Glutamatergic neuron (in vitro differentiated cells): Measurements from ENCODE around the gene GAS5. TPM values are rescaled to one million over a fixed set of nuclear protein-coding genes. Genes with fewer than 3 reads are reported as not detected.
A peak's percentile ranks its signal among the peaks of the same experiment; 100 is the strongest.

ENCODE experiments used
- DNase-seq: peaks from one replicate; pipeline ENCODE4 v3.0.0; 2022
- H3K27ac Mint-ChIP-seq: one replicate; pipeline ENCODE4 v1.8.0; 2020; ENCODE audit warnings: mild to moderate bottlenecking, mixed read lengths, inconsistent platforms; ENCODE audit not compliant: unreplicated experiment
- H3K27me3 Mint-ChIP-seq: one replicate; pipeline ENCODE4 v1.8.0; 2020; ENCODE audit warnings: mild to moderate bottlenecking, moderate library complexity, mixed read lengths, inconsistent platforms; ENCODE audit not compliant: unreplicated experiment
- H3K36me3 Mint-ChIP-seq: one replicate; pipeline ENCODE4 v1.8.0; 2020; ENCODE audit warnings: mild to moderate bottlenecking, mixed read lengths, inconsistent platforms; ENCODE audit not compliant: unreplicated experiment
- H3K4me1 Mint-ChIP-seq: one replicate; pipeline ENCODE4 v1.8.0; 2020; ENCODE audit warnings: mild to moderate bottlenecking, low read depth, mixed read lengths, inconsistent platforms; ENCODE audit not compliant: unreplicated experiment
- H3K4me3 Mint-ChIP-seq: one replicate; pipeline ENCODE4 v1.8.0; 2020; ENCODE audit warnings: mild to moderate bottlenecking, mixed read lengths, inconsistent platforms; ENCODE audit not compliant: unreplicated experiment
- H3K9me3 Mint-ChIP-seq: one replicate; pipeline ENCODE4 v1.8.0; 2020; ENCODE audit warnings: mild to moderate bottlenecking, moderate library complexity, mixed read lengths, inconsistent platforms; ENCODE audit not compliant: unreplicated experiment
- total RNA-seq: library from RNA; stranded (reverse); fragmentation: NEBNext Ultra II Directional; extraction: Animal tissue kit (Norgen Biotek cat#: 25700); gene quantifications from one replicate; pipeline ENCODE4 v1.2.1, GENCODE V29; 2021; ENCODE audit not compliant: unreplicated experiment
- TF ChIP-seq, protein P1 (sequence below): fragments of 200-600 bp; sonication (generic); IDR thresholded peaks from one replicate; pipeline ENCODE4 v1.5.0; 2021; ENCODE audit not compliant: partially characterized antibody, unreplicated experiment

Gene GAS5
- total RNA-seq, 1 donor from 2014 or later, result 281 TPM

DNA sequence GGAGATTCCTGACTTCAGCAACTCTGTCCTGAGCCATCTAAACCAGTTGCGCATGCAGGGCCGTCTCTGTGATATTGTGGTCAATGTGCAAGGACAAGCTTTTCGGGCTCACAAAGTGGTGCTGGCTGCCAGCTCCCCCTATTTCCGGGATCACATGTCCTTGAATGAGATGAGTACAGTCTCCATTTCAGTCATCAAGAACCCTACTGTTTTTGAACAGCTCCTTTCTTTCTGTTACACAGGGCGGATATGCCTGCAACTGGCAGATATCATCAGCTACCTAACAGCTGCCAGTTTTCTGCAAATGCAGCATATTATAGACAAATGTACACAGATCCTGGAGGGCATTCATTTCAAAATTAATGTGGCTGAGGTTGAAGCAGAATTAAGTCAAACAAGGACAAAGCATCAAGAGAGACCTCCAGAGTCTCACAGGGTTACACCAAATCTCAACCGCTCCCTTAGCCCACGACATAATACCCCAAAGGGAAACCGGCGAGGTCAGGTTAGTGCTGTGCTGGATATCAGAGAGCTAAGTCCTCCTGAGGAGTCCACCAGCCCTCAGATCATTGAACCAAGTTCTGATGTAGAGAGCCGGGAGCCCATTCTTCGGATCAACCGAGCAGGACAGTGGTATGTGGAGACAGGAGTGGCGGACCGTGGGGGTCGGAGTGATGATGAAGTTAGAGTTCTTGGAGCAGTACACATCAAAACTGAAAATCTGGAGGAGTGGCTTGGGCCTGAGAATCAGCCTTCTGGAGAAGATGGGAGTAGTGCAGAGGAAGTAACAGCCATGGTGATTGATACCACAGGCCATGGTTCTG, 2.7 kb upstream of the GAS5 start:
- H3K36me3 Mint-ChIP-seq, result peaks cover under 1% of the 10 kb centered on the region
- TF ChIP-seq, protein P1, sequence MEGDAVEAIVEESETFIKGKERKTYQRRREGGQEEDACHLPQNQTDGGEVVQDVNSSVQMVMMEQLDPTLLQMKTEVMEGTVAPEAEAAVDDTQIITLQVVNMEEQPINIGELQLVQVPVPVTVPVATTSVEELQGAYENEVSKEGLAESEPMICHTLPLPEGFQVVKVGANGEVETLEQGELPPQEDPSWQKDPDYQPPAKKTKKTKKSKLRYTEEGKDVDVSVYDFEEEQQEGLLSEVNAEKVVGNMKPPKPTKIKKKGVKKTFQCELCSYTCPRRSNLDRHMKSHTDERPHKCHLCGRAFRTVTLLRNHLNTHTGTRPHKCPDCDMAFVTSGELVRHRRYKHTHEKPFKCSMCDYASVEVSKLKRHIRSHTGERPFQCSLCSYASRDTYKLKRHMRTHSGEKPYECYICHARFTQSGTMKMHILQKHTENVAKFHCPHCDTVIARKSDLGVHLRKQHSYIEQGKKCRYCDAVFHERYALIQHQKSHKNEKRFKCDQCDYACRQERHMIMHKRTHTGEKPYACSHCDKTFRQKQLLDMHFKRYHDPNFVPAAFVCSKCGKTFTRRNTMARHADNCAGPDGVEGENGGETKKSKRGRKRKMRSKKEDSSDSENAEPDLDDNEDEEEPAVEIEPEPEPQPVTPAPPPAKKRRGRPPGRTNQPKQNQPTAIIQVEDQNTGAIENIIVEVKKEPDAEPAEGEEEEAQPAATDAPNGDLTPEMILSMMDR, result no peak
- H3K9me3 Mint-ChIP-seq, result peaks cover 12% of the 10 kb centered on the region
- peaks cover 14% of the 10 kb centered on the region for H3K4me1 Mint-ChIP-seq
- H3K27me3 Mint-ChIP-seq, result peaks cover 7% of the 10 kb centered on the region
- H3K4me3 Mint-ChIP-seq, result no peak overlapping the region
- H3K27ac Mint-ChIP-seq, result no peak overlapping the region
- no peak for DNase-seq

DNA sequence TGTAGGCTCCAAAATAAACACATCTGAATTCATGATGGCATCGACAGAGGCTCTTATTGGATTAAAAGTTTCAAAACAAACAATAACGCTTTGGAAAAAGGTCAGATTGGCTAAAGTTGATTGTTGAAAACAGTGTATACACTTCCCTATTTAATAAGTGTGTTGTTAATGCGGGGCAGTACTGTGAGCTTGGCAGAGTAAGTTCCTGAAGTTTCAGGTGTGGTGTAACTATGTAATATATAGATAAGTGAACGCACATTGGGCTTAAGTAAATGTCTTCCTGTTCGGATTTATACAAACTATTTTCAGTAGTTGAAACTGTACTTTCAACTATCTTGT, 1.2 kb upstream of the GAS5 start:
- DNase-seq, result no peak
- peaks cover 4% of the 10 kb centered on the region for H3K36me3 Mint-ChIP-seq
- peak overlapping the region; percentile 98 for H3K4me3 Mint-ChIP-seq
- peaks cover 18% of the 10 kb centered on the region for H3K4me1 Mint-ChIP-seq
- peaks cover 7% of the 10 kb centered on the region for H3K27me3 Mint-ChIP-seq
- TF ChIP-seq, protein P1, result no peak
- peak overlapping the region; percentile 79 for H3K27ac Mint-ChIP-seq
- H3K9me3 Mint-ChIP-seq, result peaks cover 12% of the 10 kb centered on the region

DNA sequence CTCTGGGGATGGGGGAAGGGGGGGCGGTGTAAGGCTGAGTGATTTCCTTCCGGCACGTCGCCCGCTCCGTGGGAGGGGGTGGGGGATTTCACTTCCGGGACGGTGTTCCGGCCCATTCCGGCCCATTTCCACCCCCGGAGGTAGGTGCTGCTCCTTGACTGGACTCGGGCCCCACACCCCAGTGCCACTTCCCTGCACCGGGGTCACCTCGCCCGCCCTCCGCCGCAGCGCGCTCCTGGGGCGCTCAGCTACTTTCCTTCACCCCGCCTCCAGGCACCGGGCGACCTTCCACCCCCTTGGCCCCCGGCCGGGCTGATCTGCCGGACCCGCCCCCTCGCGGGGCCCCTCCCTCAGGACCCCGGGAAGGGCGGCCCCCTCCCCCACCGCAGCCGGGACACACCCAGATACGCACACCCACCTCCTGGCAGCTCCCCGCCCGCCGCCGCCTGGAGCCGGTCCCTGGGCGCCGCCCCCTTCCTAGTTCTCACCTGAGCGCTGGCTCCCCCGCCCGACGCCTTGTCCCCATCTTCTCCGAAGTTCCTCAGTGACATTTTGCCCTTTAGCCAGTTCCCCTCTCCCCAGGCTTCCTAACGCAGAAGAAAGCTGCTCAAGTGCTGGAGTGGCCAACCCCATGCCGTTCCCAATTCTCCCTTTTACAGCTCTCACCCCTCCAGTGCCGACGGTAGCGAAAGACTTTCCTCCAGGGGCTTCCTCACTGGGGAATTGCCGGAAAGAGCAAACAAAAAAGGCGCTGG, 654 bp upstream of the GAS5 start, which contains the start of gene ZBTB37:
Gene ZBTB37 (plus strand): TSS at position 115 of the 755 bp plus-strand sequence. CDS start 1,846 bp downstream, outside the sequence.
- Mint-ChIP-seq H3K4me3 (peak within 1 kb of the TSS; percentile 98), H3K9me3 (peaks cover 12% of the 10 kb centered on the region), H3K27ac (peak within 1 kb of the TSS; percentile 99), H3K4me1 (peaks cover 18% of the 10 kb centered on the region), H3K27me3 (peaks cover 7% of the 10 kb centered on the region), H3K36me3 (peaks cover 4% of the 10 kb centered on the region)
- DNase-seq, result peak; percentile 87
- TF ChIP-seq, protein P1, result no peak

DNA sequence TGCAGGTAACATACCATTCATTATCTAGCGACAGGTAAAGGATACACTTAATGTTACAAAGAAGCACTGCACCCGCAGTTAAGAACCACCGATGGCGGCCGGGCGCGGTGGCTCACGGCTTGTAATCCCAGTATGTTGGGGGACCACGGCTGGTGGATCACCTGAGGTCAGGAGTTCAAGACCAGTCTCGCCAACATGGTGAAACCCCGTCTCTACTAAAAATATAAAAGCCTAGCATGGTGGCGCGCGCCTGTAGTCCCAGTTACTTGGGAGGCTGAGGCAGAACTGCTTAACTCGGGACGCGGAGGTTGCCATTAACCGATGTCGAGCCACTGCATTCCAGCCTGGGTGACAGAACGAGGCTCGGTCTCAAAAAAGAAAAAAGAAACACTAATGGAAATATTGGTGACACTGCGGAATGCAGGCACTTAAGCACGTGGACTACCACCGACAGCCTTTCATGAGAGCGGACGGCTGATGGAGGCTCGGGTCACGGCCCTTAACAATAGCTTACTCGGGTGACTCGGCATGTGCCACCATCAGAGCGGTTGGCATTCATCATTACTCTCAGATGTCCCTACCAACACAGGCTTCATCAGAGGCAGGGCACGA, 542 bp downstream of the GAS5 start:
- peak overlapping the region; percentile 99 for H3K27ac Mint-ChIP-seq
- H3K27me3 Mint-ChIP-seq, result peaks cover 7% of the 10 kb centered on the region
- H3K4me3 Mint-ChIP-seq, result peak overlapping the region; percentile 98
- peaks cover 18% of the 10 kb centered on the region for H3K4me1 Mint-ChIP-seq
- DNase-seq, result no peak
- H3K36me3 Mint-ChIP-seq, result peaks cover 4% of the 10 kb centered on the region
- TF ChIP-seq, protein P1, result no peak
- H3K9me3 Mint-ChIP-seq, result peaks cover 12% of the 10 kb centered on the region
